Rectal smooth muscle tissue (tissue), 1 donor: Measurements from ENCODE around the gene PKP2.

Experiments
- H3K27ac ChIP-seq: one replicate; pipeline ENCODE4 v1.7.0; 2013; ENCODE audit warnings: low read depth, low read length, inconsistent platforms
- H3K27me3 ChIP-seq: one replicate; pipeline ENCODE4 v1.7.0; 2013; ENCODE audit warnings: low read length; ENCODE audit not compliant: control insufficient read depth, insufficient read depth
- H3K36me3 ChIP-seq: one replicate; pipeline ENCODE4 v1.7.0; 2013; ENCODE audit warnings: low read length; ENCODE audit not compliant: control insufficient read depth, insufficient read depth
- H3K4me1 ChIP-seq: one replicate; pipeline ENCODE4 v1.7.0; 2013; ENCODE audit warnings: low read length; ENCODE audit not compliant: control insufficient read depth, insufficient read depth
- H3K4me3 ChIP-seq: one replicate; pipeline ENCODE4 v1.7.0; 2013; ENCODE audit warnings: low read length
- H3K9ac ChIP-seq: one replicate; pipeline ENCODE4 v1.7.0; 2013; ENCODE audit warnings: low read length

Gene PKP2

DNA sequence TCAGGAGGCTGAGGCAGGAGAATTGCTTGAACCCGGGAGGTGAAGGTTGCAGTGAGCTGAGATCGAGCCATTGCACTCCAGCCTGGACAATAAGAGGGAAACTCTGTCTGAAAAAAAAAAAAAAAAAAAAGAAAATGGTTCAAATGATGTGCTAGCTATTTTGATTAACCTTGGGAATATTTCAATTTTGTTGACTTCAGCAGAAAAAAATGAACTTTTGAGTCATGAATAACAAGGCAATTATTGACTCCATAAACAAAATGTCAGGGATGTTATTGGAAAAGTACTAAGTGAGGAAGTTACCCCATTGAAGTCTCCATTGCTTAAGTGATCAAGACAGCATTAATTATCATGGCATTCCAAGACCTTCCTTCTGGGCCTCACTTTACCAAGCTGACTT, 10.6 kb upstream of the PKP2 start:
- Histone ChIP-seq H3K27me3 (no peaks in the 10 kb centered on the region), H3K4me3 (no peak overlapping the region), H3K27ac (no peak overlapping the region), H3K9ac (no peak overlapping the region), H3K4me1 (no peaks in the 10 kb centered on the region), H3K36me3 (no peaks in the 10 kb centered on the region)

- H3K9ac ChIP-seq: no peak overlapping the region
- no peaks in the 10 kb centered on the region for H3K36me3 ChIP-seq
- no peaks in the 10 kb centered on the region for H3K4me1 ChIP-seq
- H3K27ac ChIP-seq: no peak overlapping the region
- no peak overlapping the region for H3K4me3 ChIP-seq
- no peaks in the 10 kb centered on the region for H3K27me3 ChIP-seq
Observed at GRCh38 chr12:32906399-32907165, 10.0 kb upstream of the PKP2 start.

DNA sequence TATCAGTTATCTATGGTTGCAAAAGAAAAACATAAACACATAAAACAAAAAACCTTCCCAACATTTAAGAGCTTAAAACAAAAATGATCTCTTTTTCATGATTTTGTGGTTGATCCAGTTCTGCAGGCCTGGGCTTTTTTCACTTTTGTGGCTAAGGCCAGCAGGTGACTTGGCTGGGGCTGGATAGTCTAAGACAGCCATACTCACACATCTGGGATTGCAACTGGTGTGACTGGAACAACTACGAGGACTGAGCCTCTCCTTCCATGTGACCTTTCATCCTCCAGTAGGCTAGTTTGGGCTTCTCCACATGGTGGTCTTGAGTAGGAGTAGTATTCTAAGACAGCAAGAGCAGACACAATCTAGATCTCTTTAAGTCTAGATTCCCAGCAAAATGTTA, 7.2 kb upstream of the PKP2 start:
- H3K27me3 ChIP-seq: no peaks in the 10 kb centered on the region
- no peaks in the 10 kb centered on the region for H3K4me1 ChIP-seq
- H3K27ac ChIP-seq: no peak overlapping the region
- H3K36me3 ChIP-seq: no peaks in the 10 kb centered on the region
- H3K4me3 ChIP-seq: no peak overlapping the region
- no peak overlapping the region for H3K9ac ChIP-seq

DNA sequence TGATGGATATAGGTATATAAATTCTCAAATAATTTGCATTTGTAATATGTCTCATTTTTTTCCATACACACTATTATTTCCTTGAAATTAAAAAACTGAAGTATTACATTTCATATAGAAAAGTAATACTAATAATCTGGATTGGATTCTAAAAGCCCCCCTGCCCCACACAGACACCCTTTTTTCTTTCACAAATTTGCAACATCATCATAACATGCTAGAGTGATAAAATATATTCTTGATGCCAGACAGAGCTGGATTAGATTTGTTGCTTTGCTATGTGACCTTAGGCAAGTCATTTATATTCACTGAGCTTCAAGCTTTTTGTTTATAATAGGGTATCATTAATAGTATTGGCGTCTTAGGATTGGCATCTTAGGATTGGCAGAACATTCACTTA, 6.7 kb upstream of the PKP2 start:
- no peak overlapping the region for H3K9ac ChIP-seq
- no peaks in the 10 kb centered on the region for H3K36me3 ChIP-seq
- H3K27me3 ChIP-seq: no peaks in the 10 kb centered on the region
- H3K27ac ChIP-seq: no peak overlapping the region
- H3K4me1 ChIP-seq: no peaks in the 10 kb centered on the region
- no peak overlapping the region for H3K4me3 ChIP-seq

GRCh38 chr12:32902287-32902997, 5.9 kb upstream of the PKP2 start:
- Histone ChIP-seq H3K27ac (no peak overlapping the region), H3K9ac (no peak overlapping the region), H3K36me3 (no peaks in the 10 kb centered on the region), H3K4me1 (no peaks in the 10 kb centered on the region), H3K27me3 (no peaks in the 10 kb centered on the region), H3K4me3 (no peak overlapping the region)

GRCh38 chr12:32901553-32901952, 5.0 kb upstream of the PKP2 start:
- Histone ChIP-seq H3K27ac (no peak overlapping the region), H3K4me1 (no peaks in the 10 kb centered on the region), H3K27me3 (no peaks in the 10 kb centered on the region)

DNA sequence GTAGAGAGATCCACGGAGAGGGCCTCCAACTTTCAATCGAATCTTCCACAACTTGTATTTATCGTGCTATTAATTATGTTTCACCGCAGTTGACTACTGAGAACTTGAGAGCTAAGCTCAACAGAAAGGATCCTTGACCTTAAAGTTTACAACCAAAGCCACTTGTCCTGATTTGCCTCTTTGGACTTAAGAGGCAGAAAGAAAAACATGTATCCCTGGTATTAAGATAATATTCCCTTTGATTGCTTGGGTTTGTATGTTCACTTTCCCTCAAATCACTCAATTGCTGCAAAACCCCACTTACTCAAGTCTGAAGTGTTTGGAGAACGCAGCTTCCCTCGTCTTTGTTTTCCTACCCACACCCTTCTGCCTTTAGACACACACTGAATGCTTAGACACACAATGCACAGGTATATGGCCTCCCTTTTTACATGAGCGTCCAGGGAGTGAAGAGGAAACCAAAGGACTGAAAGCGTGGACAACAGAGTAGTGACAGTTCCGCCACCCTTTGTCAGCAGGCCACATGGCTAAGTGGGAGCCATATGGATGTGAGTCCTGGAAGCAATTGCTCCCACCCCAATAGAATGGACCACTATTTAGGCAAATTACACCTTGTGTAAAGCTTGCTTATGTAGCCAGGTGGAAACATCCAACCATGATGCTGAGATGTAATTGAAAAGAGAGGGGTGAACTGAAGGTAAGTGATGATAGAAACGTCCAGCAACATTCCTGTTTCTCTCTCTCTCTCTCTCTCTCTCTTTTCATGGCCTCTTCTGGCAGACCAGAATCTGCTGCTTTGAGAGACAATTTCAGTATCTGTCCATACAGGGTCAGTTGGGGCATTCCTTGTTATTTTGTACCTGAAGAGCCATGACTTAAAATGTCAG, 1.4 kb upstream of the PKP2 start:
- Histone ChIP-seq H3K36me3 (no peaks in the 10 kb centered on the region), H3K27ac (no peak overlapping the region), H3K4me3 (no peak overlapping the region), H3K27me3 (peaks cover 8% of the 10 kb centered on the region), H3K4me1 (peaks cover 2% of the 10 kb centered on the region), H3K9ac (no peak overlapping the region)

More at GRCh38 chr12:32901553-32901952, 5.0 kb upstream of the PKP2 start:
- H3K9ac ChIP-seq: no peak overlapping the region
- no peak overlapping the region for H3K4me3 ChIP-seq
- no peaks in the 10 kb centered on the region for H3K36me3 ChIP-seq

DNA sequence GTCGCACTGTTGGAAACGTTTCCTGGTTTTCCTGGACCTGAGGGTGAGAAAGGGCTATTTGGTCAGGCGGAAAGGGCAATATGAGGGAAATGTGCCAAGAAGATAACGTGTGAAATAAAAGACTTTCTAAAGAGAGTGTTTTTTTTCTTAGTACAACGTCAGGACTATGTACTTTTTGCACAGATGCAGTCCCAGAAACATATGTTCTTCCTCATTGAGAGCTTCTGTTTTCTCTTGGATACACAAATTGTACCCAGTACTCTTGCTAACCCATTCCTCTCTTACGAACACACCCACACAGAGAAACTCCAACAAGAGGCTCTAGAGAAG, 669 bp upstream of the PKP2 start:
- no peaks in the 10 kb centered on the region for H3K36me3 ChIP-seq
- peaks cover 2% of the 10 kb centered on the region for H3K4me1 ChIP-seq
- peak overlapping the region; percentile 70 for H3K4me3 ChIP-seq
- H3K9ac ChIP-seq: no peak overlapping the region
- no peak overlapping the region for H3K27ac ChIP-seq
- peaks cover 8% of the 10 kb centered on the region for H3K27me3 ChIP-seq

DNA sequence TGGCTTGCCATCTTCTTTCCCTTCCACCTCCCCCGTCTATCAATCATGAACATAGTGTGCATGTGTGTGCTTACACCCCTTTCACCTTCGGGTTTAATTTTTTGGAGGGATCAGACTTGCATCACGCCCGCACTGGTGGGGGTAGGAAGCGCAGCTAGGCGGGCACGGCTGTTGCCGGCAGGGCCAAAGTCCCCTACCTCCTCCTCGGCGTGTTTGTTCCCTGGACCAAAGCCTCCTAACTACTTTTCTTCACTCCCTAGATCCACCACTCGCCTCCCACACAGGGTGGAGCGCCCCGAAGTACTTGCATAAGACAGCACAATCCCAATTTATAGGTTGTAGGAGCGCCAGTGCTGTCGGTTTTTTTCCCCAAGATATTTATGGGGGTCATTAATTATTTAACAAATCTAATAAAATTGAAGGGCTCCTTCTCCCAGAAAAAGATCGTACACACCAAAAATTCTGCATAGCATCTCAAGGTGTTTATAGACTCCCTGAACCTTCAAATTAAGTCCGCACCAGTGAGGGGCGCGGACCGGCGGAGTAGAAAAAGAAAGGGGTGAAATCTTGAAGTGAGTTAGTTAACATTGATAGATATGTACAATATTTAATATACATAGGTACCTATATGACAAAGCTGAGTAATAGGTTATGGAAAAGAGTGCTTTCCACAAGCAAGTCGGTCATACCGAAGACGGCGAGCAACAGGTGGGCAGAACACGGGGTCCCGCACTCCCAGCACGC, 717 bp downstream of the PKP2 start:
- peak overlapping the region; percentile 70 for H3K4me3 ChIP-seq
- no peak overlapping the region for H3K9ac ChIP-seq
- no peak overlapping the region for H3K27ac ChIP-seq
- H3K27me3 ChIP-seq: peaks cover 8% of the 10 kb centered on the region
- H3K4me1 ChIP-seq: peaks cover 2% of the 10 kb centered on the region
- H3K36me3 ChIP-seq: no peaks in the 10 kb centered on the region

DNA sequence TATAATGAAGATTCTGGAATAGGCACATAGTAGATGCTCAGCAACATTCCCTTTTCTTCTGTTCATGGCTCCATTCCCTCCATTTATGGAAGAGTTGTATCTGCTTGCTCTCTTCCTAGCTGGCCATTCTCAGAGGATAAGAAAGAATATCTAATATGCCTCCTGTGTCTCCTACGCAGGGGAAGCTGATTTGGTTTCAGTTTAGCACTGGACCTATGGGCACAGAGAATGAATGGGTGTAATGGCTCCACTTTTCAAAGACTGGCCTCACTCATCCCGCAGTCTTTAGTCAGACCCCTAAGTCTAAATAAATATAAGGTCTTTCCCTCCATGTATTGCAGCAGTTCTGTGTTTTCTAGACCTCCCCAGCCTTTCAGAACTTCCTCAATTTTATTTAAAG, 2.0 kb downstream of the PKP2 start:
- H3K4me1 ChIP-seq: peaks cover 2% of the 10 kb centered on the region
- no peaks in the 10 kb centered on the region for H3K36me3 ChIP-seq
- no peak overlapping the region for H3K4me3 ChIP-seq
- H3K9ac ChIP-seq: no peak overlapping the region
- no peak overlapping the region for H3K27ac ChIP-seq
- H3K27me3 ChIP-seq: peaks cover 8% of the 10 kb centered on the region

DNA sequence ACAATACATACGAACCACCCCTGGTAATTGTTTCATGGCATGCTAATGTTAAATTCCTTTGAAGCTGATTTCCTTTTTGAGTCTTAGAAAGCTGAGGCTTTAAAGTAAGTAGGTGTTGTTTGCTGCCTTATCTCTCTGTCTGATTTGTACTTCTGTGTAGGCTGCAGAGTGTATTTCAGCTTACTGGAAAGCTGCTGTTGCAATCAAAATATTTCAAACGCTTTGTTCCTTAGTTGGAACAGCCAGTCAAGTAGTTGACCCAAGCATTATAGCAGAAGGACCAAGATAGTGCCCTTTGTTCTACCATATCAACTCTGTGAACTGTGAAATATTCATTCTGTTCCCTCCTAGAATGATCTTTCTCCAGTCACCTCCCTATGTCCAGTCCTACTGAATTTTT, 3.1 kb downstream of the PKP2 start:
- no peak overlapping the region for H3K9ac ChIP-seq

GRCh38 chr12:32893043-32893442, 3.5 kb downstream of the PKP2 start:
- Histone ChIP-seq H3K27me3 (peaks cover 8% of the 10 kb centered on the region), H3K4me3 (no peak overlapping the region), H3K4me1 (peaks cover 2% of the 10 kb centered on the region), H3K27ac (no peak overlapping the region), H3K9ac (no peak overlapping the region), H3K36me3 (no peaks in the 10 kb centered on the region)

More for the DNA sequence above, 3.1 kb downstream of the PKP2 start:
- H3K4me1 ChIP-seq: peaks cover 2% of the 10 kb centered on the region
- H3K4me3 ChIP-seq: no peak overlapping the region
- H3K27me3 ChIP-seq: peaks cover 8% of the 10 kb centered on the region
- H3K36me3 ChIP-seq: no peaks in the 10 kb centered on the region
- H3K27ac ChIP-seq: no peak overlapping the region
